Dedifferentiated amniotic fluid mesenchymal stem cell (primary cell): ENCODE measurements around the gene PFN2.

Experiments
- DNase-seq: peaks from one replicate; pipeline ENCODE4 v3.0.0-alpha.2; 2016; ENCODE audit errors: extremely low spot score

The PFN2 gene

GRCh38 chr3:149919509-149919908 is 51.2 kb downstream of the PFN2 start:
- no peak for DNase-seq

DNA sequence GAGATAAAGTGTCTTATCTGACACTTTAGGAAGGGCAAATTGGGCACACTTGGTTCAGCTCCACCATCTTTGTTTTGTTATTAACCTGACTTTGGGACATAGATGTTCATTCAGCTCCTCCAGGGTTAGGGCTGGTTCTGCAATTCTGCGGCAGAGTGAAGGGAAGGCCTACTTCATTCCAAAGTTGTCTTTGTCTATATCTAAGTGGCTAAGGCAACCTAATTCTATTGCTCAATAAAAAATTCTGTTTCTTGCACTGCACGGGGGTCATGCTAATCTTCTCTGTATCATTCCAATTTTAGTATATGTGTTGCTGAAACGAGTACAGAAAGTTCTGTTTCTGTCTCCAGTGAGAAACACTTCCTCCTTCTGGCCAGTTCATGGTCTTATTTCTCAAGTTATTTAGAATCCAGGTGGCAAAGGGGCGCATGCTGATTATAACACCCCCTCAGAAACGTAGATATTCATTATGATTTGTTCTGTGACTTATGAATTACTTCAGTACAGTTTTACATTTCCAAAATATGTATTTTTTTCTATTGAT is 53.5 kb downstream of the PFN2 start:
- DNase-seq = no peak
